Astrocyte (in vitro differentiated cells and primary cell): Measurements from ENCODE around the gene NNT. TPM values are rescaled to one million over a fixed set of nuclear protein-coding genes. Genes with fewer than 3 reads are reported as not detected.

Experiments used
- DNase-seq: peaks from one replicate; pipeline ENCODE4 v3.0.0-alpha.2; 2010; ENCODE audit warnings: low read depth
- FAIRE-seq: peaks from 2 replicates; lab custom pipeline; 2011; peaks lifted over from hg19 to GRCh38; lab: Jason Lieb, UNC
- H2AFZ ChIP-seq: 2 replicates; pipeline ENCODE4 v1.6.0; 2012; ENCODE audit warnings: low read depth, low read length, inconsistent platforms
- H3K27ac ChIP-seq: 2 replicates; pipeline ENCODE4 v1.5.1; 2011; ENCODE audit warnings: low read depth, low read length, inconsistent platforms
- H3K27me3 ChIP-seq: 2 replicates; pipeline ENCODE4 v1.6.0; 2011; ENCODE audit warnings: low read length, inconsistent platforms; ENCODE audit not compliant: insufficient read depth
- H3K36me3 ChIP-seq: 2 replicates; pipeline ENCODE4 v1.5.1; 2011; ENCODE audit warnings: low read length, inconsistent platforms; ENCODE audit not compliant: insufficient read depth
- H3K4me1 ChIP-seq: 2 replicates; pipeline ENCODE4 v1.5.1; 2011; ENCODE audit warnings: low read length, inconsistent platforms; ENCODE audit not compliant: insufficient read depth
- H3K4me2 ChIP-seq: 2 replicates; pipeline ENCODE4 v1.6.0; 2012; ENCODE audit warnings: low read length, inconsistent platforms
- H3K4me3 ChIP-seq: 2 replicates; pipeline ENCODE4 v1.5.1; 2011; ENCODE audit warnings: low read depth, mild to moderate bottlenecking, low read length, inconsistent platforms; ENCODE audit not compliant: insufficient read depth
- H3K79me2 ChIP-seq: 2 replicates; pipeline ENCODE4 v1.6.0; 2012; ENCODE audit warnings: mild to moderate bottlenecking, low read length, inconsistent platforms; ENCODE audit not compliant: insufficient read depth
- H3K9ac ChIP-seq: 2 replicates; pipeline ENCODE4 v1.6.0; 2012; ENCODE audit warnings: mild to moderate bottlenecking, low read length, inconsistent platforms
- H3K9me3 ChIP-seq: 2 replicates; pipeline ENCODE4 v1.5.1; 2012; ENCODE audit warnings: low read depth, mild to moderate bottlenecking, low read length, inconsistent platforms; ENCODE audit not compliant: insufficient read depth
- H4K20me1 ChIP-seq: 2 replicates; pipeline ENCODE4 v1.6.0; 2012; ENCODE audit warnings: low read length, inconsistent platforms; ENCODE audit not compliant: insufficient read depth
- H3K27ac Mint-ChIP-seq: one replicate; pipeline ENCODE4 v1.8.0; 2021; ENCODE audit warnings: mild to moderate bottlenecking, mixed read lengths; ENCODE audit not compliant: unreplicated experiment
- H3K27me3 Mint-ChIP-seq: one replicate; pipeline ENCODE4 v1.8.0; 2021; ENCODE audit warnings: low read depth, mixed read lengths; ENCODE audit not compliant: unreplicated experiment
- H3K36me3 Mint-ChIP-seq: one replicate; pipeline ENCODE4 v1.8.0; 2021; ENCODE audit warnings: low read depth, mixed read lengths; ENCODE audit not compliant: unreplicated experiment
- H3K4me1 Mint-ChIP-seq: one replicate; pipeline ENCODE4 v1.8.0; 2021; ENCODE audit warnings: low read depth, mixed read lengths; ENCODE audit not compliant: unreplicated experiment
- H3K4me3 Mint-ChIP-seq: one replicate; pipeline ENCODE4 v1.8.0; 2021; ENCODE audit warnings: mild to moderate bottlenecking, moderate library complexity, mixed read lengths; ENCODE audit not compliant: unreplicated experiment
- H3K9me3 Mint-ChIP-seq: one replicate; pipeline ENCODE4 v1.8.0; 2021; ENCODE audit warnings: mild to moderate bottlenecking, mixed read lengths; ENCODE audit not compliant: unreplicated experiment
- CTCF ChIP-seq: IDR thresholded peaks from 2 replicates; pipeline ENCODE4 v1.5.1; 2011; ENCODE audit warnings: low read depth, mild to moderate bottlenecking, inconsistent platforms, low read length, moderate library complexity; ENCODE audit not compliant: insufficient read depth
- EZH2 ChIP-seq: IDR thresholded peaks from 2 replicates; pipeline ENCODE4 v1.6.1; 2012; ENCODE audit warnings: mild to moderate bottlenecking, low read length, inconsistent platforms; ENCODE audit not compliant: insufficient read depth
- total RNA-seq: library from RNA; stranded (reverse); gene quantifications from 2 replicates; pipeline ENCODE4 v1.2.1, GENCODE V29; 2021

Gene NNT
- total RNA-seq, 1 donor from 2014 or later: 44.3 TPM

DNA sequence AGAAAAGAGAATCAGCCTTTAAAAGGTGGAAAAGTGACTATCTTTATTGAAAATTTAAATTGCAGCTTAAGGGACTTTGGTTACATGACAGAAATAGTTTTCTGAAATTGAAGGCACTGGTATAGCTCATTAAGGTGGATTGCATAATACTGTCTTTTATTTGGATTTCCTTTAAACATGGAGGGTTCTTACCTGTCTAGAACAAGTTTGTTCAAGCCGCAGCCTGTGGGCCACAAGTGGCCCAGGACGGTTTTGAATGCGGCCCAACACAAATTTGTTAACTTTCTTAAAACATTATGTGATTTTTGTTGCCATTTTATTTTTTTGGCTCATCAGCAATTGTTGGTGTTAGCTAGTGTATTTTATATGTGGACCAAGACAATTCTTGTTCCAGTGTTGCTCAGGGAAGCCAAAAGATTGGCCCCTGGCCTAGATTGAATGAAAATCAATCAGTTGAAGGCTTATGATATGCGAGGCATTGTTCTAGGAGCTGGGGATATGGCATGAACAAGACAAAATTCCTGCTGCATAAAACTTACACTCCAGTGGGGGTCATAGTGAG, 18.0 kb downstream of the NNT start:
- H3K4me2 ChIP-seq: no peak overlapping the region
- H4K20me1 ChIP-seq: no peaks in the 10 kb centered on the region
- Mint-ChIP-seq H3K27ac (no peak overlapping the region), H3K36me3 (peaks cover 3% of the 10 kb centered on the region), H3K4me3 (no peak overlapping the region), H3K9me3 (no peaks in the 10 kb centered on the region), H3K27me3 (no peaks in the 10 kb centered on the region), H3K4me1 (peaks cover 3% of the 10 kb centered on the region)
- no peaks in the 10 kb centered on the region for H3K4me1 ChIP-seq
- no peak overlapping the region for H3K4me3 ChIP-seq
- no peaks in the 10 kb centered on the region for H3K9me3 ChIP-seq
- FAIRE-seq: no peak
- no peak overlapping the region for H3K9ac ChIP-seq
- no peaks in the 10 kb centered on the region for H3K27me3 ChIP-seq
- TF ChIP-seq CTCF (no peak), EZH2 (no peak)
- peaks cover 4% of the 10 kb centered on the region for H3K36me3 ChIP-seq
- no peak overlapping the region for H3K27ac ChIP-seq
- H2AFZ ChIP-seq: no peak overlapping the region
- no peaks in the 10 kb centered on the region for H3K79me2 ChIP-seq
- DNase-seq: no peak

GRCh38 chr5:43622074-43622473, 19.1 kb downstream of the NNT start:
- H3K4me1 Mint-ChIP-seq: peaks cover 3% of the 10 kb centered on the region
- no peaks in the 10 kb centered on the region for H3K27me3 ChIP-seq
- no peaks in the 10 kb centered on the region for H3K79me2 ChIP-seq
- no peaks in the 10 kb centered on the region for H3K9me3 ChIP-seq
- H3K4me2 ChIP-seq: no peak overlapping the region
- no peak for TF ChIP-seq CTCF
- no peak for TF ChIP-seq EZH2
- no peaks in the 10 kb centered on the region for H3K9me3 Mint-ChIP-seq
- no peak overlapping the region for H3K4me3 Mint-ChIP-seq
- FAIRE-seq (no peak), DNase-seq (no peak)
- no peaks in the 10 kb centered on the region for H4K20me1 ChIP-seq
- no peak overlapping the region for H3K27ac Mint-ChIP-seq
- H3K4me1 ChIP-seq: no peaks in the 10 kb centered on the region
- H3K36me3 Mint-ChIP-seq: peaks cover 3% of the 10 kb centered on the region
- H3K4me3 ChIP-seq: no peak overlapping the region
- H3K36me3 ChIP-seq: peaks cover 4% of the 10 kb centered on the region
- no peak overlapping the region for H2AFZ ChIP-seq
- H3K9ac ChIP-seq: no peak overlapping the region
- no peaks in the 10 kb centered on the region for H3K27me3 Mint-ChIP-seq
- no peak overlapping the region for H3K27ac ChIP-seq

GRCh38 chr5:43623048-43623680, 20.2 kb downstream of the NNT start:
- H3K36me3 Mint-ChIP-seq: peaks cover 5% of the 10 kb centered on the region
- no peak overlapping the region for H3K4me3 Mint-ChIP-seq
- Histone ChIP-seq H3K27me3 (no peaks in the 10 kb centered on the region), H3K79me2 (no peaks in the 10 kb centered on the region), H3K4me1 (no peaks in the 10 kb centered on the region), H3K9me3 (no peaks in the 10 kb centered on the region), H3K9ac (no peak overlapping the region), H3K4me3 (no peak overlapping the region), H3K27ac (no peak overlapping the region), H3K36me3 (peaks cover 4% of the 10 kb centered on the region), H4K20me1 (no peaks in the 10 kb centered on the region), H2AFZ (no peak overlapping the region), H3K4me2 (no peak overlapping the region)
- H3K4me1 Mint-ChIP-seq: peaks cover 3% of the 10 kb centered on the region
- no peak for TF ChIP-seq CTCF
- TF ChIP-seq EZH2: no peak
- H3K27ac Mint-ChIP-seq: no peak overlapping the region
- no peaks in the 10 kb centered on the region for H3K27me3 Mint-ChIP-seq
- no peaks in the 10 kb centered on the region for H3K9me3 Mint-ChIP-seq
- FAIRE-seq: no peak
- DNase-seq: no peak
